Activated effector memory CD4-positive, alpha-beta T cell treated with Interleukin-2 at 50 U/mL for 16 hours (primary cell): ENCODE measurements around the gene SUFU.
"Not testable (repeated sequence)": the region's sequence is repeated elsewhere in the genome, so short reads cannot be mapped to it uniquely, and the experiment has no call there.

ENCODE experiments used
- DNase-seq: peaks from one replicate; pipeline ENCODE4 v3.0.0-alpha.2; 2020

SUFU gene

DNA sequence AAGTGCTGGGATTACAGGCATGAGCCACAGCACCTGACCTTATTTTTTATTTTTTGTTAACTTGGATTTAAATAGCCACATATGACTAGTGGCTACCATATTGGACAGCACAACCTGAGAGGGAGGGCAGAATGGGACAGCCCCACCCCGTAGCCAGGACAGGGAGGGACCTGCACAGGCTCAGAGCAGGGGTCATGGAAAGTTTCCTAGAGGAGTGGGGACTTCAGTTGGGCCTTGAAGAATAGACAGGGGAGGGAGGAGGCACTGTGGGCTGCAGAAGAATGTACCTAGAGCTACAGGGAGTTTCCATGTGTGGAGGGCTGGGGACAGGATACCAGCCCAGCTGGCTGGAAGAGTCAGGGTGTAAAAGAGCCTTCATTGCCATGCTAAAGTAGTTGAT lies 149.3 kb downstream of the SUFU start:
- no peak for DNase-seq

DNA sequence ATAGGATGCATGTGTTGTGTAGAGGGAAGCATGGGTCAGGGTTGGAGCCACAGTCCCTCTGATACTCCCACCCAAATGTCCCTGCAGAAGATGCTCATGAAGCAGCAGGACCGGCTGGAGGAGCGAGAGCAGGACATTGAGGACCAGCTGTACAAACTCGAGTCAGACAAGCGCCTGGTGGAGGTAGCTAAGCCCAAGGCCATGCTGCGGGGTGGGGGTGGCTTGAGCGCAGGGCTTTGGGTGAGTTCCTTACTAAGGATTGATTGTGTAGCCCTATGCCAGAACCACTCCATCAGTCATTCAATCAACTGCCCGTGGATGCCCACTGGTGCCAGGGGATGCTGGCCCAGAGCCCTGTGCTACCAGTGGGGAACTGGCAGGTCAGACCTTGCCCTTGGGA lies 150.8 kb downstream of the SUFU start:
- no peak for DNase-seq

DNA sequence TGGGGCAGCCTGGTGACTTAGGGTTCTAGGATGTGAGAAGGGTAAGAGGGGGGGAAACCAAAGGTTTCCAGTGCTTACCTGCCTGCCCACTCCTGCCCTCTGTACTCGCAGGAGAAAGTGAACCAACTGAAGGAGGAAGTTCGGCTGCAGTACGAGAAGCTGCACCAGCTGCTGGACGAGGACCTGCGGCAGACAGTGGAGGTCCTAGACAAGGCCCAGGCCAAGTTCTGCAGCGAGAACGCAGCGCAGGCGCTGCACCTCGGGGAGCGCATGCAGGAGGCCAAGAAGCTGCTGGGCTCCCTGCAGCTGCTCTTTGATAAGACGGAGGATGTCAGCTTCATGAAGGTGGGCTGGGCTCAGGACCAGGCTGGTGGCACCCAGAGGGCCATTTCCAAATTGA lies 151.2 kb downstream of the SUFU start:
- DNase-seq: no peak

DNA sequence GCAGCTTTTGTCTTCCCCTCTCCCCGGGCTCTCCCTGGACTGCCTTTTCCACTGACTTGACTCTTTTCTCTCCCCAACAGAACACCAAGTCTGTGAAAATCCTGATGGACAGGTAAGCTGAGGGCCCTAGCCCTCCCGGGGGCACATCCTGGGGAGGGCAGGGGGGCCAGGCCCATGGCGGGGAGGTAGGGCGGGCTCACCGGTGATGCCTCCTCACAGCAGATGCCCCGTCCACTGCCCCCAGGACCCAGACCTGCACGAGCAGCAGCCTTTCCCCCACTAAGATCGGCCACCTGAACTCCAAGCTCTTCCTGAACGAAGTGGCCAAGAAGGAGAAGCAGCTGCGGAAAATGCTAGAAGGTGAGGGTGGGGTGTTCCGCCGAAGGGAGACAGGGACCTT lies 152.3 kb downstream of the SUFU start:
- DNase-seq: no peak

DNA sequence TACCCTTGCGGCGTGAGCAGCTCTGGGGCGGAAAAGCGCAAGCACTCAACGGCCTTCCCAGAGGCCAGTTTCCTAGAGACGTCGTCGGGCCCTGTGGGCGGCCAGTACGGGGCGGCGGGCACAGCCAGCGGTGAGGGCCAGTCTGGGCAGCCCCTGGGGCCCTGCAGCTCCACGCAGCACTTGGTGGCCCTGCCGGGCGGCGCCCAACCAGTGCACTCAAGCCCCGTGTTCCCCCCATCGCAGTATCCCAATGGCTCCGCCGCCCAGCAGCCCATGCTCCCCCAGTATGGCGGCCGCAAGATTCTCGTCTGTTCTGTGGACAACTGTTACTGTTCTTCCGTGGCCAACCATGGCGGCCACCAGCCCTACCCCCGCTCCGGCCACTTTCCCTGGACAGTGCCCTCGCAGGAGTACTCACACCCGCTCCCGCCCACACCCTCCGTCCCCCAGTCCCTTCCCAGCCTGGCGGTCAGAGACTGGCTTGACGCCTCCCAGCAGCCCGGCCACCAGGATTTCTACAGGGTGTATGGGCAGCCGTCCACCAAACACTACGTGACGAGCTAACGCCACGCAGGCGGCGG lies 153.1 kb downstream of the SUFU start:
- DNase-seq: no peak

DNA sequence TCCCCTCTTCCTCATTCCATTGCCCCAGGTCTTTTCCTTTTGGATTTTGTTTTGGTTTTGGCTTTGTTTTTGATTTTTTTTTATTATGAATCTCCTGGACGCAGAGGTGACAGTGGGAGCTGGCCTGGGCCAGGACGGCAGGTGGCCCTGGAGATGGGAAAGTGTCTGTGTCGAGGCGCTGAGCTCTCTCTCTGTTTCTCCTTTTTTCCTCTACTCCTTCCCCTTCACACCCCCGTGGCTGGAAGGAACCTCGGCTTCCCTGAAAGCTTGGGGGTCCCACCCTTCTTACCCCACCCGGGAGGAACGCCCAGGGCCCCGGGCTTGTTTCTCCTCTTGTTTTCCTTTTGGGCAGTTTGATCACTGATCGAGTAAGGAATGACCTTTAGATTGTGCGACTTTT lies 153.7 kb downstream of the SUFU start:
- DNase-seq: no peak

DNA sequence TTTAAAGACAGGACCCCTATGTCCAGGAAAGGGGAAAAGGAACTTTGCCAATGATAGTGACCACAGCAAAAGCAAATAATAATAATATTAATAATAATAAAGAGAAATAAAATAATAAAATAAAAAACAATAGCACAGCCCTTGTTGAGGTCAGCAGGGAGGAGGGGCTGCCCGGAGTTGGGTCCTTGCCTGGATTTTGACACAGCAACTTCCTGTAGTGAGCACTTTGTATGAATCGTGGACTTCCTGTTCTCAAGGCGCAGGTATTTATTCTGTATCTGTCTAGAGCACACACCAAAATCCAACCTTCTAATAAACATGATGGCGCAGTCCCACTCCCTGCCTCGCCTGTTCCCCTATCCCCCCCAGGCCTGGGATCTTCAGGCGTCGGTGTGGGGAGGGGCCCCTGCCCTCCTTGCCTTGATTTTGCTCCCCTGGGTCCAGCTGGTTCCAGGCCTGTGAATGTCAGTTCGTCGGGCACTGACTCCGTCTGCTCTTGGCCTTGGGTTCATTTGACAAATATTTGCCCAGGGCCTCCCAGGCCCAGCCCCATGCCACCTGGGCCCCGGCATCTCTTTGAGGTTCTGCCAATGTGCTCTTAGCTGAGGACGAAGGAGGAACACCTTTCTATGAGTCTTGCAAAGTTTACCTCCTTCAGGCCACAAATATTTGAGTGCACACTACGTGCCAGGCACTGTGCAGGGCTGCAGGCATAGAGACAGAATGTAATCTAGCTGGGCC lies 154.4 kb downstream of the SUFU start:
- DNase-seq: no peak

DNA sequence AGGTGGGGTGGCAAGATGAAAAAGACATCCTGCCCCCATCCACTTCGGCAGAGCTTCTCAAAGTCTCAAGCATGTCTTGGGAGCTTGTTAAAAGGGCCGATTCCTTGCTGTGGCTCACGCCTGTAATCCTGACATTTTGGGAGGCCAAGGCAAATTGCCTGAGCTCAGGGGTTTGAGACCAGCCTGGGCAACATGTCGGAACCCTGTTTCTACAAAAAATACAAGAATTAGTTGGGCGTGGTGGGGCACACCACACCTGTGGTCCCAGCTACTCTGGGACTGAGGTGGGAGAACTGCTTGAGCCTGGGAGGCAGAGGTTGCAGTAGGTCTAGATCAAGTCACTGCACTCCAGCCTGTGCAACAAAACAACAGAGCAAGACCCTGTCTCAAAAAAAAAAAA lies 155.0 kb downstream of the SUFU start:
- DNase-seq: no peak

DNA sequence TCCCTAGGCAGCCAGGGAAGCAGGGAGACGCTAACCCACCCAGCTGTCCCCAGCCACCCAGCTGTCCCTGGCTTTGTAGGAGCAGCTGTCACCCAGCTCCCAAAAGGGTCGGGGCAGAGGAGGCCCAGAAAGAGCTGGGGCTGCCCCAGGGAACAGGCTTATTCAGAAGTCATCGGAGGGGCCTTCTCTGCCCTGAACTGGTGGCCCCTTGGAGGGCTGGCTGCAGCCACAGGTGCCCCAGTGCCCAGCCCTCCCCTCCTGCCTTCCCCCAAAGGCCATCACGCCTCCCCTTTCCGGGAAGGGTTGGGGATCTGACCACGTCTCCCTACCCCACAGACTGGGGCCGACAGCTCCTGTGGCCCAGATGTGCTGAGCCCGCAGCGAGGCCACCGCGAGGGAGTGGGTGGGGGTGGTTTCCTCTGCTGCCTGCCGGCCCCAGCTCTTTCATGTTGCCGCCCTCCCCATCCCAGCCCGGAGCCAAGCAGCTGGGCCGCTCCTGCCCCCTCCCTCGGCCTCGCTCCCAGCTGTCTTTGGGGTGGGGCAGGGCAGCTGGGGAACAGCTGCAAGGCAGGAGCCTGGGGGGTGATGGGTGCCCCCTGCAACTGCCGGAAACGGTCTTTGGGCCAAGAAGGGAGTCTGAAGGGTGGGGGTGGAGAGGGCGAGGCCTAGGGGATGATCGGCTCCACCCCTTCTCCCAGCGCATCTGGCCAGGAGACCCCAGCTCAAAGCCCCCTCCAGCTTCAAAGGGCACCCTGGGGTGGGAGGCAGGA lies 157.3 kb downstream of the SUFU start:
- DNase-seq: peak; percentile 54

DNA sequence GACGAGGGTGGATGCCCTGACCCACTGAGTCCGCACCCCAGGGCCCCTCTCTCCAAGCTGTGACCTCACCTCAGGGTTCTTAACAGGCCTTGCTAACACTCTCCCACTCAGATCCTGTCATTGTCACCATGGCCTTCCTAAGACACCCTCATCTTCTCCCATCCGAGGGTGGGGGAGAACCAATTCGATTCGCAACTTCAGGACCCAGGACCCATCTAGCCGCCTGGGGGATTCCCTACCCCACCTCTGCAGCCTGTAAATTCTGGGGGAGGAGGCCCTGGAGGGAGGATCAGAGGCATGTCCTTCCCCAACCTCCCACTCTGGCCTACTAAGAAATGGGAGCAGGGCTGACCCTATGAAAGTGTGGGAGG lies 157.9 kb downstream of the SUFU start:
- DNase-seq: no peak

DNA sequence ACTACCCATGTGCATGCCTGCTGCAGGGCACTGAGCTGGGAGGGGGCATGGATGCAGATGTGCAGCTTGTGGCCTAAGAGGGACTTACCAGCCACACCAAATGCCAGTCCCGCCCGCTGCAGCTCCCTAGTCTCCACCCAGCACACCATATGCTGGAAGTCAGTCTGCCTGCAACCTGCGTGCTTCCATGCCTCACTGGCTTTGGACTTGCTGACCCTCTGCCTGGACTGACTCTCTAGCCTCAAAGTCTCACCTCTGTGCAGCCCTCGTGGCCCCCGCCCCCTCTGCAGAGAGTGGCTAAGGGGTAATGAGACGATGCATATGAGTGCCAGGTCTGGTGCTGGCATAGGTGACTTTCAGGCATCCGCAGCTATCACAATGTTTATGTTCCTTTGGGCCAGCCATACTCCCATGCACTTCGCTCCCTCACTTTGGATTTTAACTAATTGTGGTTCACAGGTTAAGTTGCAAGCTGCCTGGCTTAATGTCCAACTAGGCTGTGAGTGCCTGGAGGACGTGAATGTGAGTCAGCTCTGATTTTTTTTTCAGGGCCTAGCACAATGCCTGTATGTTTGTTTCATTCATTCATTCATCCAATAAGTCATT lies 162.2 kb downstream of the SUFU start:
- DNase-seq: no peak

DNA sequence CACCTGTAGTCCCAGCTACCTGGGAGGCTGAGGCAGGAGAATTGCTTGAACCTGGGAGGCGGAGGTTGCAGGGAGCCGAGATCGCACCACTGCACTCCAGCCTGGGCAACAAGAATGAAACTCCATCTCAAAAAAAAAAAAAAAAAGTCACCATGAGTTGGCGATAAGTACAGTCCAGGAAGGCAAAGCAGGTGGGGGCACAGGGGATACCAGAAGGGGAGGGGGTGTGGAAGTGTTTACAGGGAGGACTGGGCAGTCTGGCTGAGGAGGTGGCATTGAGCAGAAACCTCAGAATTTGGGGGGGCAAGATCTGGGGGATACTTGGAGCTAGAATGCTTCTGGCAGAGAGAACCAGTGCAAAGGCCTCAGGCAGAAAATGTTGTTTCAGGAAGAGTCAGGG lies 163.6 kb downstream of the SUFU start:
- not testable (repeated sequence) for DNase-seq

DNA sequence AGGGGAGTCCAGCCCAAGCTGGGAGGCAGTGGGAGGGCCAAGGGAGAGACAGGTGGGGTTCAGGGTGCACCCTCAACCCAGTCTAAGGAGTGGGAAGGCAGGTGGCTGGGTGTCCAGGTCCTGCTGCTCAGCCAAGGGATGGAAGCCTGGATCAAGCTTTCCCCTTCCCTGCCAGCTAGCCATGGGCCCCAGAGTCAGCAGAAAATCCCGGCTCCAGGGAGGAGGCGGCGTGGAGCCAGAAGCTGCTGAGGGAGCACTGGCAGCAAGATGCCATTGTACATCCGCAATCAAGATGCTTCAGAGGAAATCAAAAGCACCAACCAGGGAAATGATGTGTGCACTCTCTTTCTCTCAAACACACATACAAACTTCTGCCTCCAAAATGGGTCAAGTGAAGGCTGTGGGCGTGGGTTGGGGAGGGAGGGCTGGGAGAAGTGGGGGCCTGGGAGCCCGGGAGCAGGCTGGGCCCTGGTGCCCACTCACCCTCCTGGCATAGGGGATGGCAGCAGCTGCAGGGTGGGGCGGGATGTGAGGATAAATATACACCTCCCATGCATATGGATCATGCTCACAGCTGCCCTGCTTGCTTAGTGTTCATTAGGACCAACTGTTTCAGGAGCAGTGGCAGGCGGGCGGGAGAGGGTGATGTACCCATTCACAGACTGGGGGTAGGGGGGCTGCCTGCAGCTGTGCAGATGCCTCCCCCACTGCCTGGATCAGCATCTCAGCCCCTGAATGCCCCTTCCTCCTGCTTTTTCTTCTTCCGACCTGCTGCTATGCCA lies 164.7 kb downstream of the SUFU start:
- no peak for DNase-seq

DNA sequence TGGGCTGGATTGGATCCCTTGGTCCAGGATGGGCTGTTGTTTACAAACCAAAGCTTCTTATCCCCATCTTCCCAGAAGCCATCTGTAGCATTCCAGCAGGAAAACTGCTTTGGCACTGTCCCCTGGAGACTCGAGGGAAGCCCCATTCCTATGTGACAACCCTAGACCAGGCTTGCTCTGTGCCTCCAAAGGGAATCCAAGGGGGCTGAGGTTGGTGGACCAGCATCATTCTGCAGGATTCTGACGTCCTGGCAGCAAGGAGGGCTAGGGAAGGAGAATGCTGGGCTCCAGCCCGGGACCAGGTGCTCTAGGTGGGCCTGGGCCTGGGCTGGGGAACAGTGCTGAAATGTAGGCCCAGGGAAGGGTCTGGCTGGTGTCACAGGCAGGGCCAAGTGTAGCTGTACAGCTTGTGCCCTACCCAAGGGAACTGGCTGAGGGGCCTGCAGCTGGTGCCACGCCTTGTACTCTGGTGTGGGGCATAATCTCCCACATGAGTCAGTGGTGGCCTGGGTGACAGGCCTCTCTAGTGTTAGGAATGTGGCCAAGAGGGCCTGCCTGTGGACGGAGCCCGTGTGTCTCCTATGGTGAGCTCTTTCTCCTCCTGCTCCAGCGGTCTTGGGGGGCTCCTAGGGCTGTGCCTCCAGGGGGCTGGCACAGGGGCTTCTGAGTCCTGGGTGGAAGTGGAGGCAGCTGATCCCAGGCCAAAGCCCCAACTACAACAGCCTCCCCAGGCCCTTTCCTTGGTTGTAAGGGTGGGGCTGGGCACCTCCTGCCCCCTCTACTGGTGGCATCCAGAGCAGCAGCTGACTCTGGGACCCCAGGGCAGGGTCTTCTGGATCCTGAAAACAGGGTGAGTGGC lies 165.7 kb downstream of the SUFU start:
- DNase-seq: no peak

DNA sequence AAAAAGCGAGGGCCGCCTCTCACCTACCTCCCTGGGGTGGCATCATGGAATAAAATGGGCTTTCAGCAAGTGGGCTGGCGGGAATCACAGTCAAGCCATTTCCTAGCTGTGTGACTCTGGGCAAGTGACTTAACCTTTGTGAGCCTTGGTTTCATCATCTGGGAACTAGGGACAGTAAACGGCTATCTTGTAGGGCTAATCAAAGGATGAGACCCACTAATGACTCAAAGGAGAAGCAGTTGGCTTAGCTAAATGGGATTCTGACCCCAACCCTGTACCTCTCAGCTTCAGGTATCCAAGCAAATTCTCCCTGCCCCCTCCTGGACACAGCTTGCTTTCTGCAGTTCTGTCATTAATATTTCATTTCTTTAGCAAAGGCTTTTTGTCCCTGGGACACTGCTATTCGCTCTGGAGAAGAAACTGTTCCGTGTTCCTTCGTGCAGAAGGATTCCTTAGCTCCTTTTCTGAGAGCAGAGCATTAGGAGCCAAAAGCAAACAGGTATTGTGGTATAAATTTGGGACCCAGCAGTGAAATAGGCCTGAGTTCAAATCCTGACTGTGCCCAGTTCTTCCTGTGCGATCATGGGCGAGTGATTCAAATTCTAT lies 166.4 kb downstream of the SUFU start:
- DNase-seq: no peak

DNA sequence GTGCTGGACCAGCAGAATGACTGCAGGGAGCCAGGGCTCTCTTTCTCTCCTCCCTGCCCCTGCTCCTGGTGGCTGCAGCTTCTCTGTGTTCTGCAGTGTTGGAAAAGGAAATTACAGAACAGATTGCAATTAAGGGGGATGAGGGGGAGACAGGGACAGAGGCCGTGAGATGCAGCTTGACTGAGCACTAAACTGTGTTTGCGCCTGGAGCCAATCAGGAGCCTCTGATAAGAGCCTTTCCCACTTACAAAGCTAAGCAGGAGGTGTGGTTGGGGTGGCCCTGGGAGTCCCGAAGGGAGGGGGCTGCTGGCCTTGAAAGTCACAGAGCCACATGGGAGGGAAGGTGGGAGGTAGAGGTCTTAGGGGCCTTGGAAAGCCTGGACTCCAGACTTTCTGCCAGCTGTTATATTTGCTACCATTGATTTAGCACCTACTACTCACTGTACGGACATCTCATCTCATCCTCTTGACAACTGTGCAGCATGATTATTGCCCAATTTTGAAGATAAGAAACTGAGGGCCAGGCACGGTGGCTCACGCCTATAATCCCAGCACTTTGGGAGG lies 167.2 kb downstream of the SUFU start:
- DNase-seq: no peak

DNA sequence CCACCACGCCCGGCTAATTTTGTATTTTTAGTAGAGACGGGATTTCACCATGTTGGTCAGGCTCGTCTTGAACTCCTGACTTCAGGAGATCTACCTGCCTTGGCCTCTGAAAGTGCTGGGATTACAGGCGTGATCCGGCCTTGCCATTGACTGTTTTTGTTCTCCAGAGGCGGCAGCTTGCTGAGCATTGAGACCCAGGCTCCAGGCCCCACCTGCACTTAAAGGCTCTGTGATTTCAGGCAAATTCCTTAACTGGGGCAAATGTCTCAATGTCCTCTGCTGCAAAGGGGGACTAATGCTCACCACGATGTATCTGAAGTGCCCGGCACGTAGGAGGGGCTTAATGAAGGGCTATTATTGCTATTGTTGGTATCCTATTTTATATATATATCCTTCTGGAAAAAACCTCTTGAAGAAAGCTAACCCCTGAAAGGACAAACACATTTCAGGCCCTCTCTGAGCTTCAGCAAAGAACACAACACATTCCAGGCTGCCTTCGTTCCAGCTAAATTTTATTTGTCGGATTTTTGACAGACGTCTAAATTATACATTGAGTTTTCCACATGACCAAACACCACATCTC lies 169.6 kb downstream of the SUFU start:
- no peak for DNase-seq

DNA sequence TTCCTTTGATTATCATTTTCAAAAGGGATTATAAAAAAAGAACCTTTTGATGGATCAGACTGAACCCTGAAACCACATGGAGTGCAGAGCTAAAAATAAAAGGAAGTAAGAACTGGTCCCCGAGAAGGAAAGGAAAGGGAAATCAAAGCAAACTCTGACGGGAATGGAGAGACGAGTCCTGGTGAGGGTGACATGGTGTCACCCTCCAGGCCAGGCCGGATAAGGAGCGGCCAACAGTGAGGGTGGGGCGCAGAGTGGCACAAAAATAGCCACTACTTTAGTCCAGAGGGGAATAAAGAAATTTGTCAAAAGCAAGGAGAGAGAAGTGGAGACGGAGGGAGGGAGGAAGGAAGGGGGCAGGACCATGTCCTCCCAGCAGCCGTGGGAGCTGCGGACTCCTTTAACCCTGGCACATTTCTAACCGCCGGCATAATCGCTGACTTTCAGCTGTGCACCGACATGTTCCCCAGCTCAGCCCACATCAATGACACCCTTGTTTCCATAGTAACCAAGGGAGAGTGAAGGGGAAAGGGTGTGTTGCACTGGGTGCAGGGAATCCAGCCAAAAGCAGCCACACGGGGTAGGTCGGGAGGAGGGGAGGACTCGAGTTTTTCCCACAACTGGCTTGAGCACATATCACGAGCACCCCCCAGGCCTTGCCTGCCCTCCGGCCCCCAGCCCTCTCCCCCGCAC lies 170.2 kb downstream of the SUFU start:
- peak; percentile 59 for DNase-seq

DNA sequence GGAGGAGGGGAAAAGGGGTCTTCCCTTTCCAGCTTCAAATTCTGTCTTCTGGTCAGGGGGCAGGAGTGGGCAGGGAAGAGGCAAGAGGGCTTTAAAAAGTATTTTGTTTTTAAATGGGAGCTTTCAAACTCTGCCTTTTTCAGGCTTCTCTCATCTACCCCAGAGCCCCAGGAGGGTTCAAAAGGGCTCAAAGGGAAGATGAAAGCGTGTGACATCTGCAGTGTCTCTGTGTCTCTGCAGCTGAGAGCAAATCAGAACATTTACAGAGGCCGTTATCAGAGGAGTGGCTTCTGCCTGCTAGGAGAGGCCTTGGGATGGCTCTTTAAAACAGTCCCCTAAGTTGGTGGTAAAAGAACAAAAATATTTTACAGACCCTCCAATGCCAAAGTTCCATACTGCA lies 170.8 kb downstream of the SUFU start:
- DNase-seq: no peak

DNA sequence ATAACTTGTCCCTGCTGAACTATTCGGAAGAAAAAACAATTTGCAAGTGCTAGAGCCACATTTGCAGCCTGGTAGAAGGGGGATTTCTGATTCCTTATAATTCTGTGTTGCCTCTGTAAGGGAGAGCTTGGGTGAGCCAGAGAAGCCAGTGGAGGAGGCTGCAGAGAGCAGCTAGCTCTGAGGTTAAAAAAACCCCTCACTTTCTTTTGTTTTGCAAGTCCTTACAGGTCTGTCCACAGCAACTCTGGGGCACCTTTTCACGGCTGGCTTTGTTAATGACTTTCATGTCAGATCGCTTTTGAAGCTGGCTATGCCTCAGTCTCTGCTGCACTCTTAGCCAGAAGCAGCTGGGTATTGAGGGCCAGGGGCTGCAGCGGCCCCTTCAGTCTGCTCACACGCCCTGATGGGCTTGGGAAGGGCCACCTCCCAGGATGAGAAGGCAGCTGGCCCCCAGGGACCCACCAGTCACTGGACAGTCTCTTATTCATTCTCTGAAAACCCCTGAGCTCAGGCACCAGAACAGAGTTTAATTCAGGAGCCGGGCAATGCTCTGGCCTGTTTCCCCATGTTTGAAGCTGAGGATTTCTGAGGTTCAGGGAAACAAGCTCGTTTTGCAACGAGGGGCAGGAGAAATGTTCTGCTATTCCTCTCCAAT lies 171.4 kb downstream of the SUFU start:
- DNase-seq: no peak
